GM21528 (cell line): ENCODE data around the gene CYYR1.
"Not testable (repeated sequence)": the region's sequence is repeated elsewhere in the genome, so short reads cannot be mapped to it uniquely, and the experiment has no call there.

Experiments used
- ATAC-seq: cut with Tn5 transposase; IDR thresholded peaks from one replicate; pipeline ENCODE4 v1.9.1; 2021; ENCODE audit warnings: mild to moderate bottlenecking, moderate library complexity; ENCODE audit not compliant: unreplicated experiment, low FRiP score

The CYYR1 gene

GRCh38 chr21:26499495-26499894 lies 73.6 kb downstream of the CYYR1 start:
- no peak for ATAC-seq

- no peak for ATAC-seq
Measured at GRCh38 chr21:26495283-26495849, 77.7 kb downstream of the CYYR1 start.

- no peak for ATAC-seq
Measured at GRCh38 chr21:26491663-26492062, 81.4 kb downstream of the CYYR1 start.

GRCh38 chr21:26490771-26491170 lies 82.3 kb downstream of the CYYR1 start:
- ATAC-seq: no peak

- ATAC-seq: no peak
Measured at GRCh38 chr21:26489781-26490180, 83.3 kb downstream of the CYYR1 start.

GRCh38 chr21:26487981-26488480 lies 85.1 kb downstream of the CYYR1 start:
- ATAC-seq: no peak

- no peak for ATAC-seq
Measured at GRCh38 chr21:26473471-26473870, 99.6 kb downstream of the CYYR1 start.

GRCh38 chr21:26471099-26471471 lies 102.0 kb downstream of the CYYR1 start:
- ATAC-seq: no peak

GRCh38 chr21:26470351-26471098 lies 102.6 kb downstream of the CYYR1 start:
- no peak for ATAC-seq

GRCh38 chr21:26469789-26470188 lies 103.3 kb downstream of the CYYR1 start:
- no peak for ATAC-seq

- no peak for ATAC-seq
Measured at GRCh38 chr21:26465916-26466315, 107.2 kb downstream of the CYYR1 start.

- no peak for ATAC-seq
Measured at GRCh38 chr21:26461500-26461899, 111.6 kb downstream of the CYYR1 start.

- ATAC-seq: no peak
Measured at GRCh38 chr21:26460621-26461020, 112.5 kb downstream of the CYYR1 start.

- not testable (repeated sequence) for ATAC-seq
Measured at GRCh38 chr21:26458854-26459253, 114.2 kb downstream of the CYYR1 start.

GRCh38 chr21:26457817-26458216 lies 115.3 kb downstream of the CYYR1 start:
- ATAC-seq: no peak

- ATAC-seq: no peak
Measured at GRCh38 chr21:26453267-26453666, 119.8 kb downstream of the CYYR1 start.

- ATAC-seq: no peak
Measured at GRCh38 chr21:26451081-26451740, 121.9 kb downstream of the CYYR1 start.

- no peak for ATAC-seq
Measured at GRCh38 chr21:26449161-26449560, 123.9 kb downstream of the CYYR1 start.

- no peak for ATAC-seq
Measured at GRCh38 chr21:26448751-26449150, 124.3 kb downstream of the CYYR1 start.

- no peak for ATAC-seq
Measured at GRCh38 chr21:26447932-26448475, 125.1 kb downstream of the CYYR1 start.

- ATAC-seq: no peak
Measured at GRCh38 chr21:26445440-26445839, 127.6 kb downstream of the CYYR1 start.
